HL-60 (cell line): ENCODE data around the gene ITGAE.
A peak's percentile ranks its signal among the peaks of the same experiment; 100 is the strongest.

Source experiments
- DNase-seq, 2 experiments: peaks; one replicate each; pipeline ENCODE4 v3.0.0-alpha.2; 2010 to 2020; ENCODE audit warnings: low read depth in 1 of 2, low spot score in 1 of 2
- H3K27ac ChIP-seq: fragments of 250-450 bp; sonication (Bioruptor Pico); replicated peaks from 2 replicates; pipeline ENCODE4 v1.5.1; 2020; ENCODE audit warnings: mild to moderate bottlenecking, moderate library complexity
- H3K27me3 ChIP-seq: fragments of 250-450 bp; sonication (Bioruptor Pico); 2 replicates; pipeline ENCODE4 v1.5.1; 2021; ENCODE audit warnings: mild to moderate bottlenecking, moderate library complexity; ENCODE audit not compliant: insufficient read depth, poor library complexity, severe bottlenecking
- H3K4me3 ChIP-seq: replicated peaks from 2 replicates; pipeline ENCODE4 v1.5.1; 2011; ENCODE audit warnings: mild to moderate bottlenecking, control low read depth, low read length; ENCODE audit not compliant: insufficient read depth
- CTCF ChIP-seq: IDR thresholded peaks from one replicate; pipeline ENCODE4 v1.5.1; 2011; ENCODE audit warnings: low read length, control low read depth, inconsistent platforms; ENCODE audit not compliant: insufficient read depth
- GABPA ChIP-seq: IDR thresholded peaks from 2 replicates; pipeline ENCODE4 v1.6.1; 2012; ENCODE audit warnings: low read depth
- POLR2AphosphoS5 ChIP-seq: IDR thresholded peaks from 2 replicates; pipeline ENCODE4 v1.6.1; 2012; ENCODE audit warnings: low read depth
- REST ChIP-seq: IDR thresholded peaks from 2 replicates; pipeline ENCODE4 v1.6.1; 2012; ENCODE audit warnings: low read depth; ENCODE audit not compliant: insufficient replicate concordance
- SPI1 ChIP-seq: IDR thresholded peaks from 2 replicates; pipeline ENCODE4 v1.6.1; 2012; ENCODE audit warnings: low read depth, mild to moderate bottlenecking, borderline replicate concordance

Gene ITGAE

DNA sequence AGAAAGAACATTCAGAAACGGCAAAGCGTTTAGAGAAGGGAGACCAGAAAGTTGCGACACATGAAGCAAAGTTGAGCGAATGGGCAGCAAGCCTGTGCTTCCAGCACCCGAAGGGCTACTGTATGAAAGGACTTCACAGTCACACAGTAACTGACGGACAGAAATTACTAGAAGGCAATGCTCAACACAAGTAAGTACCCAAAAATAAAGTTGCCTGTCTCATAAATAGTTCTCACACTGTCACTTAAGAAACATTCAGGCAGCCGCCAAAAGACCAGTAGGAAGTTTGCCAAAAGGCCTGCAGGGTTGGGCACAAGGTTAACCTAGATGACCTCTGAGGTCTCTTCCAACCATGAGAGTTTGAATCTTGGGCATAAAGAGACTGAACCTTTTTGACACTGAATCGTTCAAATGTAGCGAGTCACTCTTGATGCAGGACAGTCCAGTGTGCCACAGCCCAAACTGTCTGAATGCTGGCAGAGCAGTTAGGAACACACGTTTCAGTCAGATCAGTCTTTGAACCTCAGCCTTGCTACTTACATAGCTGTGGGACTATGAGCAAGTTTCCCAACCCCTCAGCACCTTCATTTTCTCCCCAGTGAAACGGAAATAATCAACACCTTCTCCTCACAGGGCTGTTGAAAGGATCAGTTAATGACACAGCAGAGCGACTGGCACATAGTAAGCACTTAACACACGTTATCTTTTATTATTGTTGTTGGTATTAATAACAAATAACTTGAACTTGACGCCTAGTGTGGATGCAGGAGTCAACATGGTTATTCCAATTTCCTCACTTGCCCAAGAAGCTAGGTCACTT lies 34.6 kb upstream of the ITGAE start:
- DNase-seq = peak; percentile 47 to 80
- Histone ChIP-seq H3K27me3 (no peaks in the 10 kb centered on the region), H3K27ac (peak overlapping the region; percentile 78), H3K4me3 (no peak overlapping the region)
- no peak for TF ChIP-seq REST
- TF ChIP-seq CTCF = no peak

DNA sequence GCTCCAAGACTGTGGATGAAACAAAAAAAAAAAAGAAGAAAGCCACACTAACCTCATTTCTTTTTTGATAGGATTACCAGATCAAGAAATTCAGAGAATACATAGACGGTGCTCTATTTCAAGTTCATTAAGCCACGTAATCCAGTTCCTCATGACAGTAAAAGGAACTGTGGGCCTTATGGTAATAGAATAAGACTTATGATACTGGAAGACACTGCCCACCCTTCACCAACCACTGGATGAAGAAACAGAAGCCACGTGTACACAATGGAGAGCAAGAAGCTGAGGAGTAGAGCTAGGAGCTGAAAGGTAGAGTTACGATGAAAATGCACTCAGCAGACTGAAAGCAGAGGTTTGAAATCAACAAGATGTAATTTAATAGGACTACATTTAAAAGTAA lies 33.8 kb upstream of the ITGAE start:
- Histone ChIP-seq H3K27me3 (no peaks in the 10 kb centered on the region), H3K27ac (peak overlapping the region; percentile 78), H3K4me3 (no peak overlapping the region)
- TF ChIP-seq SPI1 (peak; percentile 78), CTCF (no peak)
- peak; percentile 41 to 79 for DNase-seq

GRCh38 chr17:3828852-3829232 lies 27.9 kb upstream of the ITGAE start:
- Histone ChIP-seq H3K27me3 (no peaks in the 10 kb centered on the region), H3K4me3 (no peak overlapping the region), H3K27ac (no peak overlapping the region)
- no peak for DNase-seq
- TF ChIP-seq REST (no peak), POLR2AphosphoS5 (no peak), CTCF (no peak), GABPA (no peak), SPI1 (no peak)
